DMS114 treated with DMSO at 0.1 percent for 48 hours (cell line): ENCODE results near the gene UBQLN4.
"Not testable (repeated sequence)": the region's sequence is repeated elsewhere in the genome, so short reads cannot be mapped to it uniquely, and the experiment has no call there.

Source experiments
- DNase-seq: peaks from one replicate; lab custom pipeline; 2025; ENCODE audit not compliant: unreplicated experiment; lab: John Stamatoyannopoulos, UW

The UBQLN4 gene

GRCh38 chr1:156081180-156081916 lies 27.8 kb upstream of the UBQLN4 start:
- no peak for DNase-seq

GRCh38 chr1:156080863-156081179 lies 27.2 kb upstream of the UBQLN4 start:
- DNase-seq, result no peak

- no peak for DNase-seq
Measured at GRCh38 chr1:156080241-156080862, 26.8 kb upstream of the UBQLN4 start.

GRCh38 chr1:156079762-156080161 lies 26.2 kb upstream of the UBQLN4 start:
- DNase-seq, result no peak

GRCh38 chr1:156078728-156079127 lies 25.1 kb upstream of the UBQLN4 start:
- no peak for DNase-seq

GRCh38 chr1:156077430-156077760 lies 23.8 kb upstream of the UBQLN4 start:
- no peak for DNase-seq

GRCh38 chr1:156076609-156077429 lies 23.2 kb upstream of the UBQLN4 start:
- no peak for DNase-seq

GRCh38 chr1:156075775-156076204 lies 22.2 kb upstream of the UBQLN4 start:
- DNase-seq, result no peak

GRCh38 chr1:156075162-156075561 lies 21.6 kb upstream of the UBQLN4 start:
- DNase-seq, result no peak

GRCh38 chr1:156074661-156075060 lies 21.1 kb upstream of the UBQLN4 start:
- DNase-seq, result no peak

- DNase-seq, result no peak
Measured at GRCh38 chr1:156073740-156074139, 20.1 kb upstream of the UBQLN4 start.

- no peak for DNase-seq
Measured at GRCh38 chr1:156073110-156073687, 19.6 kb upstream of the UBQLN4 start.

- no peak for DNase-seq
Measured at GRCh38 chr1:156072251-156072650, 18.7 kb upstream of the UBQLN4 start.

- DNase-seq, result not testable (repeated sequence)
Measured at GRCh38 chr1:156071332-156071816, 17.8 kb upstream of the UBQLN4 start.

GRCh38 chr1:156070548-156070947 lies 16.9 kb upstream of the UBQLN4 start:
- DNase-seq, result no peak

GRCh38 chr1:156069490-156070455 lies 16.2 kb upstream of the UBQLN4 start:
- DNase-seq, result no peak

GRCh38 chr1:156067262-156067661 lies 13.7 kb upstream of the UBQLN4 start:
- DNase-seq, result no peak

- no peak for DNase-seq
Measured at GRCh38 chr1:156065871-156066270, 12.3 kb upstream of the UBQLN4 start.

- DNase-seq, result no peak
Measured at GRCh38 chr1:156065212-156065611, 11.6 kb upstream of the UBQLN4 start.

- no peak for DNase-seq
Measured at GRCh38 chr1:156064615-156065014, 11.0 kb upstream of the UBQLN4 start.

GRCh38 chr1:156063997-156064285 lies 10.3 kb upstream of the UBQLN4 start:
- no peak for DNase-seq
